HuH-7.5 (cell line): ENCODE measurements around the gene ASIC2.

ENCODE experiments used
- DNase-seq: peaks from one replicate; pipeline ENCODE4 v3.0.0; 2011; ENCODE audit warnings: low spot score

The ASIC2 gene

DNA sequence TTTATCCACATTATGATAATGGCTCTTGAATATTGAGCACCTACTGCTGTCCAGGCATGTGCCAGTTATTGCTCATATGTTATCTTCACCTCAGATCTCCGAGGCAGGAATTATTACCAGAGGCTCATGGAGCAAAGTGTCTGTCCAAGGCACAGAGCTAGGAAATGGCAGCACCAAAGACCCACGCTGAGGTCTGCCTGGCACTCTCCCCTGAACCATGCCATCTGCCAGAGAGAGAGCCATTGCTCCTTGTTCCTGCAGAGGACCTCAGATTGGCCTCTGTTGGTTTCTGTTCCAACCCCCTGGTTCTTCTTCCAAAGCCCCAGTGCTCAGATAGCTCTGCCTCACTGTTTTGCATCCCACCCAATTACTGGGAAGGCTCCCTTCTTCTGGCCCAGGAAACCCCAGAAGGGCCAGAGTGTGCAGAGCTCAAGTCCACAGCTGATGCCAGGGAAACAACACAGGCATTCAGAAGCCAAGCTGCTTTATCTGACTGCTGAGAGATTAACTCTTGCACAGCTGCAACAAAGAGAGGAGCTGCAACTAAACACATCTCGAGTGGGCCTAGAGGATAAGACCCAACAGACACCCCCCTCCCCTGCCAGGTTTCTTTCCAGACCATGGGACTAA, 5.9 kb downstream of the ASIC2 start:
- no peak for DNase-seq

DNA sequence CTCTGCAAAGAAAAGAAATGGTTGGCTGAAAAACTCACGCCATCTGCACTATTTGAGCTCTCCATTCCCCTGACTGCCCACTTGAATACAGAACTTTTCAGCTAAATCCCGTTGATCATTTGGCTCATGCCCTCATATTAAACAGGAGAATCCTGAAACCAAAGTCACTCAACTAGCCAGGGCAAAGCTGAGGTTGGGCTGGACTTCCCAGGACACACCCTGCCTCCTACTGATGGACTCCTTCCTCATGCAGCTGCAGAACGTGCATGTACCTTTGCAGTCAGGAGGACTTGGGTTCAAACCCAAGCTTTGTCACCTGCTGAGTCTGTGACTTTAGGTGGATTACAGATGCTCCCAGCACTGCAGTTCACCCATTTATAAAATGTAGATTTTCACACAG, 7.7 kb downstream of the ASIC2 start:
- no peak for DNase-seq

DNA sequence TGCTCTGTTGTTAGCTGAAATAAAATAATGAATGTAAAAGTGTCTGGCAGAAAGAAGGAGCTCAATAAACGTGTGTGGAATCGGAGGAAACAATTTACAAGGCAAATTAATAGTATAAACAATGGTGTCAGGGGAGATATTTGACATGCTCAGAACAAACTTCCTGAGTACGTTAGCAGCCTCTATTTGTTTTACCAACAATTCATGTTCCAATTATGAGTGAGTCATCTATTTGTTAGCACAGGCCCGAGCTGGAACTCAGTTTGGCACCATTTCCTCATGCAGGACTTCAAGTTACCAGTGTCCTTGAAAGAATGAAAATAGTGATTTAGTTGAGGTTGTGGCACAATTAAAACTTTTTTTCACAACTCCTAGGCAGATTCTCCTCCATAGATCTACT, 9.1 kb downstream of the ASIC2 start:
- DNase-seq = no peak

DNA sequence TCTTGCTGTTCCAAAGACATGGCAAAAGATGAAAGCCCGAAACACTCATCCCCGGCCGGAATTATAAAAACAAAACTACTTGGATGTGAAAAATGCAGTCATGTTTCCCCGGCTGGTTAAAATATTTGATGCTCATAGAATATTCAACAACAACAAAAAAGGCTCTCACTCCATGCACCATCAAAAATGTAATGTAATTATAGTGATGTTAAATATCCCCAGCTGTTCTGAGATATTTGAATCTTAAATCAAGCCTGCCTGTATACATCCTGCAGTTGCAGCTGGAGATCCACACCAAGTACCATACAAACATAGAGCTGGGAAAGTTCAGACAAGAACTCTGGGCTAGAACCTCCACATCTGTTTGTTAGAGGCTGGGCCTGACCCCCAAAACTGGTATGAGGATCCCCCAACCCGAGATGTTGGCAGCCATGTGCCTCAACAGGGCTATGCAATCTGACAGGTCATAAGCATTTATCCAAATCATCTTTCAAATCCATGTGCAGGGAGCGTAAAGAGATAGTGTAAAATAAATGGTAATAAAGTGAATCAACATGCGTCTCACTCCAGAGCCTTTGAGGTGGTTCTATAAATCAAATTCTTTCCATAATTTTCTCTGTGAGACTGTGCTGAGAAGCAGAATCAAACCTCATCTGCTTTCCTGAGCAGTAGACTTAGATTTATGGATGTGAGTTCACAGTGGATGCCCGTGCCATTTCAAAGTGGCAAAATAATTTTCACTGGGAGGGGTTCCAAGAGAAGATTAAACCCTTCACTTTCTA, 12.7 kb downstream of the ASIC2 start:
- DNase-seq = no peak

DNA sequence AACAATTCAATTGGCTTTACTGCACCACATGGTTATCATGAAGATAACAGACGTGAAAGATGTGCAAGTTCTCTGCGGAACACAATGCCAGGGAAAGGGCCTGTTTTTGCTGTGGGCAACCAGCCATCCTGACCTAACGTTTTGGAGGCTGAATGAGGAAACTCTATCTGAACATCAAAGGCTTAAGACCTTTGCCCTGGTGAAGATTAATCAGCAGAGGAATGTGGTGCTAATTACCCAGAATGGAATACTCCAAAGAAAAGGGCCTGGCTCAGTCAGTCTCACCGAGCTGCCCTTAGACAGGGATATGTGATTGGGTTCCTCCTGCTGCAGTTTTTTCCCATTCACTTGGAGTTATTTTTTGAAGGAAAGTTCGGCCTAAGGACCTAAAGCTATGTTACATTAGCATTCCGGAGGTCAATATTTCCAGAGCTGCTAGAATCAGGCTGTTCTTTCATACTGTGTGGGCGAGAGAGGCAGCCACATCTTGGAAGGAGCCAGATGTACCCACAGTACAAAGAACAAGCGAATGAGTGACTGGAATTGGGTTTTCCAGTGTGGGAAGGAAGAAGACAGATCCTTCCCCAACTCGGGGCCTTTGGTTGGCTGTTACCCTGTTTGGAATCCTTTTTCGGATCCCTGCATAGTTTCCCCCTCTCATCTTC, 15.5 kb downstream of the ASIC2 start:
- no peak for DNase-seq

DNA sequence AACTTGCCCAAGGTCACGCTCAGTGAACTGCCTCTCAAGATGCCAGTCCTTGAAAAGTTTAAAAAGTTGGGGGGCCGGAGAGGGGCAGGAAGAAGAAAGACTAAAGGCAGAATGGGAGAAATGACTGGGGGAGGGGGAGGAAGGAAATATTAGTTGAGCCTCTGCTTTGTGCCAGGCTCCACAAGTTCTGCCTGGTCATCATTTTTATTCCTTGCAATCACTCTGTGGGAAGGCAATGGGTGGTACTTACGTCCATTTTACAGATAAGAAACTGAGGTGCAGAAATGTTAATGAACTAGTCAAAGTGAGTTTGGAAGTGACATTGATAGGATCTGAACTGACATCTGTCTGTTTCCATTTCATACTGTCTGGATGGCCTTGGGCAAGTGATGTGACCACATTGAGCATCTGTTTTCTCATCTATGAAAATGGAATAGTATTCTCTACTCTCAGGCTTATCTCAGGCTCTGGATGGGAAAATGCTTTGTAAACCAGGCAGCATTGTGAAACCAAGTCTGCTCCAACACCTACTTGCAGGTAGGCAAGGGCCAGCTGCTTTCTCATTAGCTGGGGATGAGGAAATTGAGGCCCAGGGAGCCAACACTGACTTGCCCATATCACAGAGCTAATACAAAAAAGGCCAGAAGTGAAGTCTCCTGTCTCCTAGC, 19.2 kb downstream of the ASIC2 start:
- DNase-seq = no peak

DNA sequence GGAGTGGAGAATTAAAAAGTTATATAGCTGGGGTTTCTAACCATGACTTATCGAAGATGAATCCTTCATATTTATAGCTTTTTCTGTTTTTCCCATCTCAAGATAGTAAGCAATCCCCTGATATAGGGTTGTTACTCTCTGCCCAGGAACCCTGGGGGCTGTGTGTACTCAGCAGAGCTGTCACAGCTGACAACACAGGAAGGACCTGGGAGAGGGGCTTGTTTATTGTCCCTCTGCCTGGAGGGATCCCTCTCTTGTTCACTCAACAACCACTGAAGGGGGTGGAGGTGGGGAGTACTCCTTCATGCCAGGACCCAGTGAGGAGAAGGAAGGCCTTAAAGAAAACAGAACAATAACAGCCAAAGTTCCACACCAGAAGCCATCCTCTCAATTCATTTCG, 19.8 kb downstream of the ASIC2 start:
- no peak for DNase-seq

DNA sequence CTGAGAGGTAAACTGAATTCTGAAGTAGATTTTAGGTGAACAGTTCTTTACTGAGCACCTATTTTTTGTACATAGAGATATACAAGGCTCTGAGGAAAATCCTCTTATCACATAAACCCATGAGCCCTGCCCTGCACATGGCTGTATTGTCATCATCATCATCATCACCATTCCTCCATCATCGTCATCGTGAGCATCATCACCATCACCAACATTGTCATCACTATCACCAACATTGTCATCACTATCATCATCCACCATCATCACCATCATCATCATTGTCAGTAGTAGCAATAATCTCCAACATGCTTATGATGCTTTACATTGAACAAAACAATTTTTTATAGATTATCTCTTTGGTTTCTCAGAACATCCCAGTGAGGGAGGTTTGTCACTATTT, 20.7 kb downstream of the ASIC2 start:
- no peak for DNase-seq

DNA sequence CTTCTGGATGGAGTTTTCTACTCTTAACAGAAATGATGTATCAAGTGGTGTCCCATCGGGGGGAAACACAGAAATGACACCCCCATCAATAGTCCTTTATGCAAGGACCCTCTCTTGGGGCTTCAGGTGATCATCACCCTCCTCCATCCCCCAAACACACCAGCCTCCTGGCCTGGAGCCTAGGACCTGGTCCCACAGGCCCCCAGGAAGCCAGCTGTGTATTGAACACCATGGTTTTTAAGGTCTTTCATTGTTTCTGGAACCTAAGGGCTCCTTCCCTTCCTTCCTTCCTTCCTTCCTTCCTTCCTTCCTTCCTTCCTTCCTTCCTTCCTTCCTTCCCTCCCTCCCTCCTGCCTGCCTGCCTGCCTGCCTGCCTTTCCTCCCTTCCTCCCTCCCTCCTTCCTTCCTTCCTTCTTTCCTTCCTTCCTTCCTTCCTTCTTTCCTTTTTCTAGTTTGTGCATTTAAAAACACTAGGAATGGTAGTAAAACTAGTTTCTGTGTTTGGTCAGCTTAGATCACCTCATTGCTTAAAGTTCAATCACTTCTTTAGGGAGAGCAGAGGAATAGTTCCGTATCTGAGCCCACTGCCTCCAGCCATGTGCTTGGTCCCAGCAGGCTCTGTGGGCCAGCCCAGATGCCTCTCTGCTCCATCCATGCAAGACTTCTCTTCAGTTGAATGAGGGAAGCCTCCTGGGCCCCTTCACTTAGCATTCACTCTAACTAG, 23.6 kb downstream of the ASIC2 start:
- no peak for DNase-seq

DNA sequence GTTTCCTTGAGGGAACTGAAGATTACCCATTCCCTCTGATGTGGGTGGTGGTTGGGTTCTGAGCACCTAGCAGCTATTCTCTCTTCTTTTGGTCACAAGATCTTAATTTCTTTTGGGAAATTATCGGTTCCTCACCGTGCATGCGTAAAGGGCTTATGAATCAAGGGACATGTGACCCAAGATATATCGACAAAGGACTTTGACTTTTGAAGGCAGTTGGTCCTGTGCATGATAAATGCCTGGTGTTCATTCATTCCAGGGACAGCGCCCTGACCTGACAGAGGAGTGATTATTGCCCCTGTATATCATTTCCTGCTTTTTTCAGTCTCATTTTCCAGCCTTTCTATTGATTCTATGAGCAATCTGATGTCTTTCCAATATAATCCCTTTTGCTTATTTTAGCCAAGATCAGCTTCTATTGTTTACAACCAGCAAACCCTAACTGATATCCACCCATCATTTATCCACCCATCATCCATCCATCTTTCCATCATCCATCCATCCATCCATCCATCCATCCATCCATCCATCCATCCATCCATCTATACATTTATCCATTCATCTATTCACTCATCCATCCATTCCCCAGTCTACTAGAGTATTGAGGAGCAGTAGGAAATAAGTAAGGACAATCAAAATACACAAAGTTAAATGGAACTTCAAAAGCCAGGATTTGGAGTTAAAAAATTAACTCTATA, 25.1 kb downstream of the ASIC2 start:
- DNase-seq = no peak

DNA sequence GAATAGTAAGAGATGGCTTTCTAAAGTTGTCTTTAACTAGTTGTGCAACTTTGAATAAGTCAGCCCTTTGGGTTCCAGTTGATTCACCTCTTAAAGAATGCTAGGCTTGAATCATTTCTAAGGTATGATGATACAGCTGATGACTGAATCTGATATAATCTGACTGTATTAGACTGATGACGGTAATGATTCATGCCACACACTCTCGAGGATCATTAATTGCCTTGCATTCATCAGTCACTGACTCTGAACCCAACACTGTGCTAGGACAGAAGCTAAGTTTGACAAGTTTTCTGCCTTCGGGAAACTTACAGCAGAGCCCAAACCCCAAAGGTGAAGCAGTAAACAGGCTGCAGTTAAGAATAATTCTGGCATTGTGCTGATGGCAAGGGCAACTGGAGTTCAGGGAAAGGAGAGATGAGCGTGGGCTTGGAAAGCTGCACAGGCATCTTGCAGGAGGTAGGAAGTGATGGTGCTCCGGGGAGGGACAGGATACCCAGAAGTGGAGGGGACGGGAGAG, 25.8 kb downstream of the ASIC2 start:
- DNase-seq = no peak

DNA sequence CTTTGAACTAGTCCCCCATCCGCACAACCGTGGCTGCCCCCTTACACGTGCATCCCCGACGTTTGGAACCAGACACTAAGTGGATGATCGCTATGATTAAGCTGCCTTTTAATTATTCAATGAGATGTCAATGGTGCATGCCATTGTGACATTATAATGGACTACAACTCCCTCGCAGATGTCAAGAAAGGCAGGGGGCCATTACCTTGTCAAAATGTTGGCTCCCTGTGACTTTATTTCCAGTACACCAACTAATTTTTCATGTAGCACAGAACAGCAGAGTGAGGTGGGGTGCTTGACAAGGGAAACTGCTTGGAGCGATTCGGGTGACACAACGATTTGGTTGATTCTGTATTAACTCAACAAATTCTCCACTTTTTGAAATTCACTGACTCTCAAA, 26.5 kb downstream of the ASIC2 start:
- DNase-seq = no peak

DNA sequence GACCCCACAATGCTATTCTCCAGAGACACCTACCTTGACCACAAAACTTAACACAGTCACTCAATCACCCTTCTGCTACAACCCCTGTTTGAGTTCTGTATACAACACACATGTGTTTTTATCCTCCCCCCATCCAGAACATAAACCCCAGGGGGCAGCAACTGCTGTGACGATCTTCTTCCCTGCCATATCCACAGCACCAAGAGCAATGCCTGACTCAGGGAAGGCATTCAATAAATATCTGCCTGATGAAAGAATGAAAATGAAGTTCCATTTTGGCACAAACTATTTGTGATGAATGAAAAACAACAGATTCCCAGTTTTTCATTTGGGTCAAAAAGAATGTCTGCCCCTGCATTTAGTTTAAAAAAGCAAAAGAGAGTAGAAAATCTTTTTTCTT, 27.0 kb downstream of the ASIC2 start:
- DNase-seq = no peak

DNA sequence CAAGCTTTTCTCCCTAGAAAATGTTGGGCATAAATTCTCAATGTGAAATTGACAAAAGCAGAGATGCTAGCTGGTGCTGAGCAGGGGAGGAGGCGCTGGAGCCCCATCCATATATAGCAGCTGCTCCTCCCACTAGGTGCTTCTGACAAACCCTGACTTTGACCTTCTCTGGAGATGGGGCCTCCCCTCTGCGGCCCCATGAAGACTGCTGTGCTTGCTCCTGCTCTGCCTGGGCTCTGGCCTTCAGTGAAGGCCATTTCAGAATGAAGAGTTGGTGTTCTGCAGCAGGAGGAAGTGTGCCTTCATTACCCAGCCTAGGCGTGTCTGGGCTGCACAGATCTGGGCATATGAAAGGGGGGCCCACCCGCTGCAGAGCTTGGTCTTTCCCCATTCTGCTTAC, 29.7 kb downstream of the ASIC2 start:
- DNase-seq = no peak

DNA sequence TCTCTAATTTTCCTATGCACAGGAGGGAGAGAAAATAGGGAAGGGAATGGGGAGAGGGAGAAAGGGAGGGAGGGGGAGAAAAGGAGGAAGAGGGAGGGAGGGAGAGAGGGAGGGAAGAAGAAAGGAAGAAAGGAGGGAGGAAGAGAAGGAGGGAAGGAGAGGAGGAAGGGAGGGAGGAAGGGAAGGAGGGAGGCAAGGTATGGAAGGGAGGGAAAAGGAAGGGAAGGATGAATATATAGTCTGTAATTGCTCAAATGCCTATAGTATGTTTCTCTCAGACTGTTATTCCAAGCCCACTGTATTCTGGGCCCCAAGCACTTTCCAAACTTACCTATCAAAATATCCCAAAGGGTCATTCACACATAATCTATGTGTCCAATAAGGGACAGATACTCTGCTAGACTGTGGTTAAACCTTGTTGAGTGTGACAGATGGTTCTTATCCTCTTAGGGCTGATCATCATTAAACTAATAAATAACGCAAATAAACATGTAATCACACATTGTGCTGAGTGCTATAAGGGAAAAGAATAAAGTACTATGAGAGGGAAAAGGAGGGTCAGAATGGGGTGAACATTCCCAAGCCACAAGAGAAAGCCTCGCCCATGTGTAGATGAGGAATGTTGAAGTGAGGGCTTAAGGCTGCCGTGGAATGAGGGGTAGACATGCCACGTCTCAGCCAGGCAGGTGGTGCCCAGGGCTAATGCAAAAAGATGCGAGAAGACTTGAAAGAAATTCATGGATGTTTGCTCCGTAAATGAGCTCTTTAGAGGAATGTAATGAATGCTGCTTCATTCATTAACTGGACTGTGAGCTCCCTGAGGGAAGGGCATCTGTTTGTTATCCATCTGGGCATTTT, 30.6 kb downstream of the ASIC2 start:
- no peak for DNase-seq

DNA sequence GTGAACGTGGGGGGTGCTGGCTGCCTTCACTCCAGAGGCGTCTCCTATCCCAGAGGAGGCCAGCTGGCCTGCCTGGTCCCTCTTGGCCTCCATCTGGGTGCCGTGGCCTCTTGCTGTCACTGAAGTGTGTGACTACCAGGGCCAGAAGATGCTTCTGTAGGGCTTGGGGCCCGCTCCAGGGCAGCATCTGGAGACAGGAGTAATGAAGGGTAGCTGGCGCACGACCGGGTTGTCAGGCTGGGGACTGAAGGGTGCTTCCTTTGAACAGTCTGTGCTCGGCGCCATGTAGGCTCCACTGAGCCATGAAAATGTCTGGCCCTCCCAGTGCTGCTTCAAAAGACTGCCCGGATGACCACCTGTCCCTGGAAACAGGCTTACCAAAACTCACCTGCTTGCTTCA, 31.3 kb downstream of the ASIC2 start:
- no peak for DNase-seq

DNA sequence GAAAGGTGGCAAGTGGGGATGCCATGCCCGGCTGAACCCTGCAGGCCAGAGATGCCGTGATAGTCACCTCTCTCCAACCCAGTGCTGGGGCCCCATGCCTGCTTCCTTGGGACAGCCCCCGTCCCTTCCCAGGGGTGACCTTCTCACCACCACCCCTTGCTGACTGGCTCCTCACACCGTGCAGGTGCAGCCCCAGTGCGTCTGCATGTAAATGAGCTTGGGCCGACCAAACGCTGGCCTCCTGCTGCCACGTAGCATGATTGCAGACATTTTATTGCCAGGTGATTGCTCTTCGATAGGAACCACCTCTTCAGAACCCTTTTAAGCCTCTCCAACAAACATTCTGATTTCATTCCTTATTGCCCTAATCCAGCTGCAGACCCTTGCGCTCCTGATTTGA, 32.5 kb downstream of the ASIC2 start:
- DNase-seq = no peak

DNA sequence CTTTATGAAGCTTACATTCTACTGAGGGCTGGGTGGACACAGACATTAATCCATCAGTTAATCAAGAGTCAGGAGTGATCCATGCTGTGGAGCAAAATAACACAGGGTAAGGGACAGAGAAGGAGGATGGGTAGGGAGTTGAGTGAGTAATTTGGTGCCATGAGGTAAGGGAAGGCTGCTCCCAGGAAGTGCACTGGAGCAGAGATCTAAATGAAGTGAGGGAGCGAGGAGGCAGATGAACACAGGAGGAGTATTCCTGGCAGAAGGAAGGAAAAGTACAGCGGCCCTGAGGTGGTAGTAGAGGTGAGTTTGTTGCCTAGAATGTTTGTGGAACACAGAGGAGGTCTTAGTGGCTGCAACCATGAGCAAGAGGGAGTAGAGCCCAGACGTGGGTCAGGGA, 34.8 kb downstream of the ASIC2 start:
- no peak for DNase-seq

DNA sequence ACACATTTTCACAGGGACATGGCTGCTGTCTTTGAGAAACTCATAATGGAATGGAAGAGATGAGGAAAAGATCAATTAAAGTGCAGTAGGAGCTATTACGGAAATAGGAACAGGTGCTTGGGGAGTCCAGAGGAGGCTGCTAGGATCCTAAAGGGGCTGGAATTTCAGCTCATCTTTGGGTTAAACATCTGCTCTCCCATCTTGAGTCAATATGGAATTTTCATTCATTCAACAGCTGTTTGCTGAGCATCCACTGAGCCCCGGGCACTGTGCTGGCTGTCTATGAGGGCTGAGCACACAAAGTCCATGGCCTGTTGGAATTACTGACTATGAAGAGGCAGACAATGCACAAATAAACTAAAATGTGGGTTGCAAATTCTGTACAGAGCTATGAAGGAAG, 47.9 kb downstream of the ASIC2 start:
- no peak for DNase-seq

DNA sequence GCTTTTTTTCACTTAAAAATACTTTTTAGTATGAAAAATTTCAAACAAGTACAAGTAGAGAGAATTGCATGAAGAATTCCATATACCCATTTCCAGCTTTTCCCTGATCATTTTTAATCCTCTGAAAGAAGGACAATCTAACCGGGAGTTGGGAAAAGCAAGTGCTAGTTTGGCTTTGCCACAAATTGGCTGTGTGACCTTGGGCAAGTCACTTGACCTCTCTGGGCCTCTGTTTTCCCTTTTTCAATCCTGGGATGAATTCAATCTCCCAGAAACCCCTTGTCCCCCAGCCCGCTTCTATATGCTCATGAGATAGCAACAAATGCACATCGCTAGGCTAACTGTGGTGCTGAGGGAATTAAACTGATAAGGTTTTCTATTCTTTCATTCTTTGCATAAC, 49.4 kb downstream of the ASIC2 start:
- no peak for DNase-seq
